K562 (cell line): ENCODE data around the gene BORCS5. TPM values are rescaled to one million over a fixed set of nuclear protein-coding genes. Genes with fewer than 3 reads are reported as not detected.

Source experiments
- ATAC-seq: fragments of 200-7000 bp; cut with Tn5 transposase; 3 replicates; pipeline ENCODE4 v1.9.1; 2020; ENCODE audit warnings: moderate library complexity
- BruUV-seq: library from RNA; stranded (reverse); fragments of 400-500 nt; replicated peaks from 2 replicates; lab custom pipeline; 2021; lab: Mats Ljungman, UMichigan
- CTCF ChIA-PET: fragments of 300-600 bp; formaldehyde crosslinking; extraction: SDS; loops from one replicate; lab custom pipeline; 2021; ENCODE audit warnings: low intra/inter-chr PET ratio; lab: Yijun Ruan, JAX
- POLR2A ChIA-PET: fragments of 300-600, 350-650 bp; sonication (Branson Sonifier 250); formaldehyde crosslinking; extraction: SDS; loops from one replicate; lab custom pipeline; 2021; ENCODE audit warnings: antibody characterized with exemption, inconsistent platforms; lab: Yijun Ruan, JAX
- DNase-seq, 4 experiments: peaks; one replicate each; pipeline versions ENCODE4 v3.0.0 to v3.0.0-alpha.2; 2011 to 2018; ENCODE audit warnings: low spot score in 3 of 4, mixed read lengths in 3 of 4; ENCODE audit errors: extremely low read depth in 1 of 4
- FAIRE-seq: peaks from 2 replicates; lab custom pipeline; 2011; peaks lifted over from hg19 to GRCh38; lab: Jason Lieb, UNC
- H2AFZ ChIP-seq: 2 replicates; pipeline ENCODE4 v1.6.0; 2011; ENCODE audit warnings: low read depth, low read length, control low read depth, inconsistent platforms
- H3K27ac ChIP-seq: fragments of 200-600 bp; 3 replicates; pipeline ENCODE4 v1.8.0; 2011; ENCODE audit warnings: low read depth, mild to moderate bottlenecking, control low read depth, inconsistent platforms, low read length, moderate library complexity, mixed read lengths; ENCODE audit errors: extremely low read depth
- H3K27me3 ChIP-seq, 2 experiments: fragments of 300-600 bp in 1 of 2; 2 replicates in 1 of 2; 3 replicates in 1 of 2; pipeline versions ENCODE4 v1.6.0 to v1.8.0; 2011; ENCODE audit warnings: inconsistent platforms in 2 of 2, low read length in 2 of 2, mild to moderate bottlenecking in 1 of 2, mixed read lengths in 1 of 2, moderate library complexity in 1 of 2; ENCODE audit not compliant: control insufficient read depth in 2 of 2, insufficient read depth in 2 of 2
- H3K36me3 ChIP-seq: fragments of 300-600 bp; 3 replicates; pipeline ENCODE4 v1.8.0; 2011; ENCODE audit warnings: mild to moderate bottlenecking, low read length, inconsistent platforms; ENCODE audit not compliant: control insufficient read depth, insufficient read depth
- H3K4me1 ChIP-seq, 2 experiments: fragments of 200-600 bp in 1 of 2; replicated peaks in 1 of 2; 2 replicates in 1 of 2; 3 replicates in 1 of 2; pipeline versions ENCODE4 v1.5.1 to v1.8.0; 2011; ENCODE audit warnings: inconsistent platforms in 2 of 2, low read length in 2 of 2, mild to moderate bottlenecking in 1 of 2, mixed read lengths in 1 of 2, moderate library complexity in 1 of 2; ENCODE audit not compliant: control insufficient read depth in 2 of 2, insufficient read depth in 2 of 2
- H3K4me2 ChIP-seq: 2 replicates; pipeline ENCODE4 v1.6.1; 2011; ENCODE audit warnings: low read length, control low read depth, inconsistent platforms, mixed read lengths; ENCODE audit not compliant: insufficient read depth
- H3K4me3 ChIP-seq: fragments of 200-600 bp; sonication (generic), shearing (Covaris generic); 2 replicates; pipeline ENCODE4 v1.5.1; 2016; ENCODE audit warnings: control low read depth, inconsistent platforms
- H3K79me2 ChIP-seq: fragments of 200-600 bp; 3 replicates; pipeline ENCODE4 v1.8.0; 2011; ENCODE audit warnings: low read length, inconsistent platforms; ENCODE audit not compliant: control insufficient read depth, insufficient read depth
- H3K9ac ChIP-seq, 2 experiments: 2 replicates each; pipeline versions ENCODE4 v1.6.0 to v1.6.1; 2011; ENCODE audit warnings: low read depth in 2 of 2, low read length in 2 of 2, control low read depth in 1 of 2, inconsistent platforms in 1 of 2, mild to moderate bottlenecking in 1 of 2, mixed read lengths in 1 of 2; ENCODE audit not compliant: insufficient read depth in 1 of 2
- H3K9me1 ChIP-seq: one replicate; pipeline ENCODE4 v1.6.0; 2011; ENCODE audit warnings: inconsistent platforms, mild to moderate bottlenecking, low read length, moderate library complexity; ENCODE audit not compliant: control insufficient read depth, insufficient read depth
- H3K9me3 ChIP-seq: replicated peaks from 2 replicates; pipeline ENCODE4 v1.5.1; 2011; ENCODE audit warnings: low read depth, low read length, inconsistent platforms; ENCODE audit not compliant: control insufficient read depth, insufficient read depth
- H4K20me1 ChIP-seq: replicated peaks from 2 replicates; pipeline ENCODE4 v1.6.1; 2011; ENCODE audit warnings: low read length, inconsistent platforms, mixed read lengths; ENCODE audit not compliant: control insufficient read depth, insufficient read depth
- PHF21A ChIP-seq: fragments of 450-650 bp; IDR thresholded peaks from 2 replicates; pipeline ENCODE4 v1.6.1; 2017; ENCODE audit warnings: low read depth, borderline replicate concordance
- WGBS: fragments of 100-300 bp; shearing (Covaris generic); methylation state at CpG from one replicate; pipeline ENCODE4 v1.1.6; 2016; ENCODE audit warnings: low coverage, mixed read lengths; ENCODE audit not compliant: insufficient coverage; ENCODE audit errors: missing lambda C conversion rate; 5-methylcytosine and 5-hydroxymethylcytosine counted together
- in situ Hi-C: fragments of 300-500 bp; cut with MboI; formaldehyde crosslinking; loops from 4 replicates; pipeline ENCODE4 v1.15.0; 2018; ENCODE audit warnings: inconsistent platforms, mixed read lengths
- intact Hi-C: fragments of 100-400 bp; cut with micrococcal nuclease; formaldehyde crosslinking; loops from 2 replicates; pipeline ENCODE4 v1.14.2; 2022
- polyA plus RNA-seq, 8 experiments: library from polyadenylated mRNA; depleted of rRNA in 4 of 8; stranded (reverse) in 5 of 8; unstranded in 3 of 8; fragments of >200 nt; fragmentation: Nextera tagmentation in 2 of 8; fragmentation: Illumina TruSeq in 1 of 8; extraction: Ambion mirVana in 2 of 8; extraction: Trizol in 1 of 8; gene quantifications; 2 replicates each; pipeline versions ENCODE4 v1.2.1 to v1.2.3, GENCODE V29; 2011 to 2014; ENCODE audit warnings: inconsistent platforms in 1 of 8, missing spikeins in 1 of 8
- total RNA-seq, 7 experiments: library from RNA; depleted of rRNA in 6 of 7; stranded (reverse); fragments of >200 nt in 6 of 7; fragmentation: Illumina TruSeq in 2 of 7; extraction: Trizol in 2 of 7; gene quantifications; 2 replicates each; pipeline versions ENCODE4 v1.2.1 to v1.2.3, GENCODE V29; 2011 to 2021; ENCODE audit warnings: low replicate concordance in 1 of 7
- TF ChIP-seq, protein P1 (sequence below): fragments of 150-350 bp; conservative IDR thresholded peaks from 2 replicates; pipeline ENCODE4 v1.6.1; 2014; ENCODE audit warnings: low read length
- TF ChIP-seq, protein P2 (sequence below): fragments of 450-650 bp; IDR thresholded peaks from 2 replicates; pipeline ENCODE4 v1.6.1; 2018; ENCODE audit not compliant: partially characterized antibody

BORCS5 gene
- total and polyA plus RNA-seq, 9 of the 15 experiments (the other 6 are each of a cell fraction or from before 2014, with no cell fraction given): 0.31 to 12.4 (median 6.6) TPM

DNA sequence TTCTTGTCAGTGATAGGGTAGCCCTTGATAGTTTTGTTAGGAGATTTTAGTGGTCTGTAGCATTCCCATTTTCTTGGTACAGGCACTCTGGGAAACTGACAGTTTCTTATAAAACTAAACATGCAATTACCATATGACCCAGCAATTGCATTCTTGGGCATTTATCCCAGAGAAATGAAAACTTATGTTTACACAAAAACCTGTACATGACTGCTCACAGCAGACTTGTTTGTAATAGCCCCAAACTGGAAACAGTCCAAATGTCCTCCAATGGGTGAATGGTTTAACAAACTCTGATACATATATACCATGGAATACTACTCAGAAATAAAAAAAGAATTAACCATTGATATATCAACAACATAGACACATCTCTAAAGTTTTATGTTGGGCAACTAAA, 75.5 kb downstream of the BORCS5 start (continued):
- TF ChIP-seq, protein P1, sequence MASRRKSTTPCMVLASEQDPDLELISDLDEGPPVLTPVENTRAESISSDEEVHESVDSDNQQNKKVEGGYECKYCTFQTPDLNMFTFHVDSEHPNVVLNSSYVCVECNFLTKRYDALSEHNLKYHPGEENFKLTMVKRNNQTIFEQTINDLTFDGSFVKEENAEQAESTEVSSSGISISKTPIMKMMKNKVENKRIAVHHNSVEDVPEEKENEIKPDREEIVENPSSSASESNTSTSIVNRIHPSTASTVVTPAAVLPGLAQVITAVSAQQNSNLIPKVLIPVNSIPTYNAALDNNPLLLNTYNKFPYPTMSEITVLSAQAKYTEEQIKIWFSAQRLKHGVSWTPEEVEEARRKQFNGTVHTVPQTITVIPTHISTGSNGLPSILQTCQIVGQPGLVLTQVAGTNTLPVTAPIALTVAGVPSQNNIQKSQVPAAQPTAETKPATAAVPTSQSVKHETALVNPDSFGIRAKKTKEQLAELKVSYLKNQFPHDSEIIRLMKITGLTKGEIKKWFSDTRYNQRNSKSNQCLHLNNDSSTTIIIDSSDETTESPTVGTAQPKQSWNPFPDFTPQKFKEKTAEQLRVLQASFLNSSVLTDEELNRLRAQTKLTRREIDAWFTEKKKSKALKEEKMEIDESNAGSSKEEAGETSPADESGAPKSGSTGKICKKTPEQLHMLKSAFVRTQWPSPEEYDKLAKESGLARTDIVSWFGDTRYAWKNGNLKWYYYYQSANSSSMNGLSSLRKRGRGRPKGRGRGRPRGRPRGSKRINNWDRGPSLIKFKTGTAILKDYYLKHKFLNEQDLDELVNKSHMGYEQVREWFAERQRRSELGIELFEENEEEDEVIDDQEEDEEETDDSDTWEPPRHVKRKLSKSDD: no peak

DNA sequence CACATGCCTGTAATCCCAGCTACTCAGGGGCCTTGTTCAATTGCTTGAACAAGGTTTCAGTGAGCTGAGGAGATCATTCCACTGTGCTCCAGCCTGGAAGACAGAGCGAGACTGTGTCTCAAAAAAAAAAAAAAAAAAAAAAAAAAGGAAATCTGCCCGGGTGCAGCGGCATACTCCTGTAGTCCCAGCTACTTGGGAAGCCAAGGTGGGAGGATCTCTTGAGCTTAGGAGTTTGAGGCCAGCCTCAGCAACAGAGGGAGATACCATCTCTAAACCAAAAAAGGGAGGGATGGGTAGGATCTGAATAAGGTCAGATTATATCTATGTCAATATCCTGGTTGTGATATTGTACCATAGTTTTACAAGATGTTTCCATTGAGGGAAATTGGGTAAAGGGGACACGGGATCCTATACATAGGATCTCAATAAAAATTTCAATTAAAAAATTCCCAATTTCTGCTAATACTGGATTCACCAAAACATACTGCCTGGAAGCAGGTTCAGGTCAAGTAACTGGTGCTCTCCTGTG, 76.4 kb downstream of the BORCS5 start:
- no peaks in the 10 kb centered on the region for H3K9me1 ChIP-seq
- no peak for TF ChIP-seq PHF21A
- TF ChIP-seq, protein P2, sequence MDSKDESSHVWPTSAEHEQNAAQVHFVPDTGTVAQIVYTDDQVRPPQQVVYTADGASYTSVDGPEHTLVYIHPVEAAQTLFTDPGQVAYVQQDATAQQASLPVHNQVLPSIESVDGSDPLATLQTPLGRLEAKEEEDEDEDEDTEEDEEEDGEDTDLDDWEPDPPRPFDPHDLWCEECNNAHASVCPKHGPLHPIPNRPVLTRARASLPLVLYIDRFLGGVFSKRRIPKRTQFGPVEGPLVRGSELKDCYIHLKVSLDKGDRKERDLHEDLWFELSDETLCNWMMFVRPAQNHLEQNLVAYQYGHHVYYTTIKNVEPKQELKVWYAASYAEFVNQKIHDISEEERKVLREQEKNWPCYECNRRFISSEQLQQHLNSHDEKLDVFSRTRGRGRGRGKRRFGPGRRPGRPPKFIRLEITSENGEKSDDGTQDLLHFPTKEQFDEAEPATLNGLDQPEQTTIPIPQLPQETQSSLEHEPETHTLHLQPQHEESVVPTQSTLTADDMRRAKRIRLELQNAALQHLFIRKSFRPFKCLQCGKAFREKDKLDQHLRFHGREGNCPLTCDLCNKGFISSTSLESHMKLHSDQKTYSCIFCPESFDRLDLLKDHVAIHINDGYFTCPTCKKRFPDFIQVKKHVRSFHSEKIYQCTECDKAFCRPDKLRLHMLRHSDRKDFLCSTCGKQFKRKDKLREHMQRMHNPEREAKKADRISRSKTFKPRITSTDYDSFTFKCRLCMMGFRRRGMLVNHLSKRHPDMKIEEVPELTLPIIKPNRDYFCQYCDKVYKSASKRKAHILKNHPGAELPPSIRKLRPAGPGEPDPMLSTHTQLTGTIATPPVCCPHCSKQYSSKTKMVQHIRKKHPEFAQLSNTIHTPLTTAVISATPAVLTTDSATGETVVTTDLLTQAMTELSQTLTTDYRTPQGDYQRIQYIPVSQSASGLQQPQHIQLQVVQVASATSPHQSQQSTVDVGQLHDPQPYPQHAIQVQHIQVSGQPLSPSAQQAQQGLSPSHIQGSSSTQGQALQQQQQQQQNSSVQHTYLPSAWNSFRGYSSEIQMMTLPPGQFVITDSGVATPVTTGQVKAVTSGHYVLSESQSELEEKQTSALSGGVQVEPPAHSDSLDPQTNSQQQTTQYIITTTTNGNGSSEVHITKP: peak; percentile 45
- TF ChIP-seq, all 486 proteins: peak for 1
- CTCF ChIA-PET: no interaction called here
- no peaks in the 10 kb centered on the region for H3K27me3 ChIP-seq
- DNase-seq (no peak), ATAC-seq (no peak), FAIRE-seq (no peak)
- intact Hi-C loops (no loop called here), in situ Hi-C loops (no loop called here)
- no peak overlapping the region for H3K9ac ChIP-seq
- no peaks in the 10 kb centered on the region for H3K79me2 ChIP-seq
- BruUV-seq: no TSS peak
- H3K4me3 ChIP-seq: no peak overlapping the region
- 48% methylated on average over 3 of the region's 4 CpGs for WGBS
- no peaks in the 10 kb centered on the region for H3K9me3 ChIP-seq
- H3K4me1 ChIP-seq: no peaks in the 10 kb centered on the region
- no peaks in the 10 kb centered on the region for H4K20me1 ChIP-seq
- H3K36me3 ChIP-seq: 0 out of 3 replicates have a peak, but pooled peaks cover 4% of the 10 kb centered on the region
- no peak overlapping the region for H3K4me2 ChIP-seq
- H2AFZ ChIP-seq: no peak overlapping the region
- POLR2A ChIA-PET: interaction anchor here (1.0 kb wide), 1 partner anchor 9 kb away, joined by 3 read pairs; no protein-coding TSS in a partner anchor
- no peak overlapping the region for H3K27ac ChIP-seq
